HEK293 (cell line): ENCODE results near the gene RBM39.

Source experiments
- HOXC10 ChIP-seq: sonication (generic); formaldehyde crosslinking; IDR thresholded peaks from 2 replicates; pipeline ENCODE4 v1.8.1; 2023; ENCODE audit warnings: mild to moderate bottlenecking, missing genetic modification reagents
- IKZF3 ChIP-seq: fragments of 450-650 bp; IDR thresholded peaks from 2 replicates; pipeline ENCODE4 v1.5.0; 2018; ENCODE audit warnings: missing biosample characterization, mild to moderate bottlenecking, missing genetic modification characterization, moderate library complexity
- INSM2 ChIP-seq: fragments of 450-650 bp; formaldehyde crosslinking; IDR thresholded peaks from 2 replicates; pipeline ENCODE4 v1.5.1; 2016; ENCODE audit warnings: missing biosample characterization, missing genetic modification characterization
- MEIS1 ChIP-seq: sonication (generic); formaldehyde crosslinking; IDR thresholded peaks from 2 replicates; pipeline ENCODE4 v1.8.1; 2022; ENCODE audit warnings: missing genetic modification reagents, mild to moderate bottlenecking, borderline replicate concordance
- OVOL3 ChIP-seq: fragments of 450-650 bp; formaldehyde crosslinking; IDR thresholded peaks from 2 replicates; pipeline ENCODE4 v1.5.1; 2016; ENCODE audit warnings: missing biosample characterization, missing genetic modification characterization
- PRDM10 ChIP-seq: fragments of 450-650 bp; formaldehyde crosslinking; IDR thresholded peaks from 2 replicates; pipeline ENCODE4 v1.5.1; 2016; ENCODE audit warnings: missing biosample characterization, missing genetic modification characterization
- REPIN1 ChIP-seq: fragments of 450-650 bp; formaldehyde crosslinking; IDR thresholded peaks from 2 replicates; pipeline ENCODE4 v1.5.1; 2017; ENCODE audit warnings: missing biosample characterization, missing genetic modification characterization, low read depth
- SCRT1 ChIP-seq: fragments of 450-650 bp; formaldehyde crosslinking; IDR thresholded peaks from 2 replicates; pipeline ENCODE4 v1.5.1; 2016; ENCODE audit warnings: missing biosample characterization, missing genetic modification characterization, borderline replicate concordance
- ZBTB11 ChIP-seq: fragments of 450-650 bp; formaldehyde crosslinking; conservative IDR thresholded peaks from 2 replicates; pipeline ENCODE4 v1.5.1; 2016; ENCODE audit warnings: low read depth, missing biosample characterization, missing genetic modification characterization
- ZFP41 ChIP-seq: fragments of 450-650 bp; formaldehyde crosslinking; IDR thresholded peaks from 2 replicates; pipeline ENCODE4 v1.5.1; 2016; ENCODE audit warnings: missing biosample characterization, missing genetic modification characterization, borderline replicate concordance
- ZFP69B ChIP-seq: fragments of 450-650 bp; formaldehyde crosslinking; IDR thresholded peaks from 2 replicates; pipeline ENCODE4 v1.5.1; 2016; ENCODE audit warnings: missing biosample characterization, missing genetic modification characterization
- ZNF169 ChIP-seq: fragments of 450-650 bp; formaldehyde crosslinking; IDR thresholded peaks from 2 replicates; pipeline ENCODE4 v1.5.1; 2016; ENCODE audit warnings: missing biosample characterization, missing genetic modification characterization
- ZNF184 ChIP-seq: fragments of 450-650 bp; IDR thresholded peaks from 2 replicates; pipeline ENCODE4 v1.5.1; 2018; ENCODE audit warnings: missing biosample characterization, mild to moderate bottlenecking, missing genetic modification characterization
- ZNF23 ChIP-seq: fragments of 450-650 bp; formaldehyde crosslinking; IDR thresholded peaks from 2 replicates; pipeline ENCODE4 v1.5.1; 2016; ENCODE audit warnings: missing biosample characterization, missing genetic modification characterization, borderline replicate concordance
- ZNF24 ChIP-seq: fragments of 450-650 bp; formaldehyde crosslinking; IDR thresholded peaks from 2 replicates; pipeline ENCODE4 v1.5.1; 2016; ENCODE audit warnings: missing biosample characterization, missing genetic modification characterization
- ZNF266 ChIP-seq: fragments of 450-650 bp; formaldehyde crosslinking; IDR thresholded peaks from 2 replicates; pipeline ENCODE4 v1.5.1; 2016; ENCODE audit warnings: missing biosample characterization, missing genetic modification characterization, low read depth
- ZNF274 ChIP-seq, 2 experiments: fragments of 200-500 bp in 1 of 2; fragments of 450-650 bp in 1 of 2; sonication (Bioruptor generic) in 1 of 2; formaldehyde crosslinking in 1 of 2; IDR thresholded peaks; 2 replicates each; pipeline versions ENCODE4 v1.5.1 to v1.6.1; 2014 to 2016; ENCODE audit warnings: borderline replicate concordance in 1 of 2, inconsistent platforms in 1 of 2, low read length in 1 of 2, missing biosample characterization in 1 of 2, missing genetic modification characterization in 1 of 2
- ZNF292 ChIP-seq: fragments of 450-650 bp; formaldehyde crosslinking; IDR thresholded peaks from 2 replicates; pipeline ENCODE4 v1.5.1; 2016; ENCODE audit warnings: low read depth, missing biosample characterization, missing genetic modification characterization, borderline replicate concordance
- ZNF311 ChIP-seq: fragments of 450-650 bp; formaldehyde crosslinking; IDR thresholded peaks from 2 replicates; pipeline ENCODE4 v1.5.1; 2017; ENCODE audit warnings: missing biosample characterization, missing genetic modification characterization, borderline replicate concordance
- ZNF394 ChIP-seq: fragments of 450-650 bp; formaldehyde crosslinking; IDR thresholded peaks from 2 replicates; pipeline ENCODE4 v1.5.1; 2016; ENCODE audit warnings: missing biosample characterization, missing genetic modification characterization, mild to moderate bottlenecking, moderate library complexity, borderline replicate concordance
- ZNF510 ChIP-seq: fragments of 450-650 bp; formaldehyde crosslinking; IDR thresholded peaks from 2 replicates; pipeline ENCODE4 v1.5.1; 2018; ENCODE audit warnings: mild to moderate bottlenecking, missing genetic modification characterization, missing biosample characterization; ENCODE audit not compliant: insufficient replicate concordance
- ZNF549 ChIP-seq: fragments of 450-650 bp; IDR thresholded peaks from 2 replicates; pipeline ENCODE4 v1.5.1; 2018; ENCODE audit warnings: missing biosample characterization, missing genetic modification characterization, mild to moderate bottlenecking, inconsistent platforms, moderate library complexity
- ZNF664 ChIP-seq: fragments of 450-650 bp; formaldehyde crosslinking; IDR thresholded peaks from 2 replicates; pipeline ENCODE4 v1.5.1; 2016; ENCODE audit warnings: missing biosample characterization, missing genetic modification characterization
- ZNF677 ChIP-seq: fragments of 450-650 bp; IDR thresholded peaks from 2 replicates; pipeline ENCODE4 v1.5.0; 2018; ENCODE audit warnings: missing biosample characterization, mild to moderate bottlenecking, missing genetic modification characterization, moderate library complexity
- ZNF837 ChIP-seq: fragments of 450-650 bp; formaldehyde crosslinking; IDR thresholded peaks from 2 replicates; pipeline ENCODE4 v1.5.1; 2016; ENCODE audit warnings: missing biosample characterization, missing genetic modification characterization
- ZNF843 ChIP-seq: fragments of 450-650 bp; formaldehyde crosslinking; IDR thresholded peaks from 2 replicates; pipeline ENCODE4 v1.5.1; 2016; ENCODE audit warnings: missing biosample characterization, missing genetic modification characterization
- ZXDB ChIP-seq: fragments of 450-650 bp; formaldehyde crosslinking; IDR thresholded peaks from 2 replicates; pipeline ENCODE4 v1.5.1; 2016; ENCODE audit warnings: missing biosample characterization, missing genetic modification characterization
- TF ChIP-seq, protein P1 (sequence below): fragments of 450-650 bp; formaldehyde crosslinking; IDR thresholded peaks from 2 replicates; pipeline ENCODE4 v1.5.1; 2016; ENCODE audit warnings: missing biosample characterization, missing genetic modification characterization, low read depth

Gene RBM39

DNA sequence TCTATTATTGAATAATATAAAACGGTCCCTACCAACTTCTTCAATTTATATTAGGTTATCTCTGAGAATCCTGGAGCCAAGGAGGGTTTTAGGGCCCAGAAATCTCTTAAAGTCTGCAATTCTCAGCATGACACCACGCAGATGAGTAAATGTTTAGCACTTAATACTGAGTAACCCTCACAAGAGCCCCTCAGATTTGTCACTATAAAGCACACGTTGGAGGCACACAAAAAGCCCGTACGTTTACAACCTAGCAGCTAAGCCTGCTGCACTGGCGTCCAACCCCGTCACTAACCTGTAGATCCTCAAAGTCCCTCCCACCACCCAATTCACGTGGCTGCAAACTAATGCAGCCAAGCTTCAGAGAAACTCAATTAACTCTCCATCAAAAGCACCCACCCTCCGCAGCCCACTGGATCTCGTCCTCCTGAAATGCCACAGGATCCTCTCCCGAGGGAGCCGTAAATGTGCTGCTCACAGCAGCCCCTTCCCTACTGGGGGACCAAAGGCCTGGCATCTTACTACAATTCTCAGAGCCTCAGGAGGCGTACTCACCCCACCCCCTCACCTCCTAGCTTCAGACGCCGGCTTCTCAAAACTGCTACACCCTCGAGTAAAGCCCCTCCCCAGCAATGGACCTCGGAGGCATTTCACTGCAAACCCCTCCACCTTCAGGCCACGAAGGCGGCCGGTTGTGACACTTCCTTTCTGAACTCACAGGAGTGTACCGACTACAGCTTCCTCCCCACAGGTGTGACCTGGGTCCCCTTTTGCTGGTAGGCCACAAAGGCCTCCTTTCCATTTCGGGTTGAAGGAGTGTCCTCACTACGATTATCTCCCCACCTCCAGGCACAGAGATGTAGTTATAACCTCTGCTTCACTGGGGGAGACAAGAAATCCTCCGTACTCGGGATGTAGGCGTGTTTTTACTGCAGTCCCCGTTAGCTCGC is 78.3 kb downstream of the RBM39 start (continued):
- no peak for TF ChIP-seq ZNF23 (tag by site-specific recombination)
- 0 out of 2 replicates have a peak, but pooled peaks have one; percentile 9 for TF ChIP-seq ZNF837 (tag by site-specific recombination)
- no peak for TF ChIP-seq ZNF169 (tag by site-specific recombination)
- no peak for TF ChIP-seq MEIS1 (CRISPR knock-in tag)
- peak; percentile 95 for TF ChIP-seq SCRT1 (tag by site-specific recombination)
- TF ChIP-seq ZFP41: no peak
- TF ChIP-seq ZNF843 (tag by site-specific recombination): no peak
- peak; percentile 59 for TF ChIP-seq ZBTB11 (tag by site-specific recombination)
- TF ChIP-seq ZNF311: no peak
- TF ChIP-seq ZNF677 (tag by site-specific recombination): no peak
- TF ChIP-seq REPIN1 (tag by site-specific recombination): no peak
- TF ChIP-seq INSM2: peak; percentile 43; the same call in 1 of the 2 replicates
- TF ChIP-seq ZNF549 (tag by site-specific recombination): no peak
- no peak for TF ChIP-seq HOXC10 (CRISPR knock-in tag)
- TF ChIP-seq ZNF394 (tag by site-specific recombination): no peak
- TF ChIP-seq ZNF664 (tag by site-specific recombination): no peak
- TF ChIP-seq ZNF292: no peak
- TF ChIP-seq PRDM10 (tag by site-specific recombination): no peak
- TF ChIP-seq ZNF274 (IDR thresholded peaks at IDR 0.05; ENCODE audit: low read length): no peak
- TF ChIP-seq ZNF274 (tag by site-specific recombination; IDR thresholded peaks at IDR 0.05; ENCODE audit: borderline replicate concordance): no peak
- 0 out of 2 replicates have a peak, but pooled peaks have one; percentile 35 for TF ChIP-seq ZNF24 (tag by site-specific recombination)
- no peak for TF ChIP-seq ZNF510
- TF ChIP-seq ZXDB (tag by site-specific recombination): 0 out of 2 replicates have a peak, but pooled peaks have one; percentile 2
- TF ChIP-seq IKZF3 (tag by site-specific recombination): 0 out of 2 replicates have a peak, but pooled peaks have one; percentile 33
- TF ChIP-seq, protein P1, sequence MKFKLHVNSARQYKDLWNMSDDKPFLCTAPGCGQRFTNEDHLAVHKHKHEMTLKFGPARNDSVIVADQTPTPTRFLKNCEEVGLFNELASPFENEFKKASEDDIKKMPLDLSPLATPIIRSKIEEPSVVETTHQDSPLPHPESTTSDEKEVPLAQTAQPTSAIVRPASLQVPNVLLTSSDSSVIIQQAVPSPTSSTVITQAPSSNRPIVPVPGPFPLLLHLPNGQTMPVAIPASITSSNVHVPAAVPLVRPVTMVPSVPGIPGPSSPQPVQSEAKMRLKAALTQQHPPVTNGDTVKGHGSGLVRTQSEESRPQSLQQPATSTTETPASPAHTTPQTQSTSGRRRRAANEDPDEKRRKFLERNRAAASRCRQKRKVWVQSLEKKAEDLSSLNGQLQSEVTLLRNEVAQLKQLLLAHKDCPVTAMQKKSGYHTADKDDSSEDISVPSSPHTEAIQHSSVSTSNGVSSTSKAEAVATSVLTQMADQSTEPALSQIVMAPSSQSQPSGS (tag by site-specific recombination): no peak
- no peak for TF ChIP-seq ZNF184 (tag by site-specific recombination)
- TF ChIP-seq ZFP69B (tag by site-specific recombination): no peak
- TF ChIP-seq ZNF266 (tag by site-specific recombination): no peak
- no peak; the same call in 1 of the 2 replicates for TF ChIP-seq OVOL3 (tag by site-specific recombination)
